ENCODE measurements around the gene HS3ST5. TPM values are rescaled to one million over a fixed set of nuclear protein-coding genes. Genes with fewer than 3 reads are reported as not detected.
"Not testable (repeated sequence)": the region's sequence is repeated elsewhere in the genome, so short reads cannot be mapped to it uniquely, and the experiment has no call there.

The HS3ST5 gene
- total RNA-seq, 1 donor from 2014 or later: not detected

- no peak for DNase-seq (ENCODE audit: low spot score)
Observed at GRCh38 chr6:114100215-114100994, 242.4 kb downstream of the HS3ST5 start.

- no peak for DNase-seq (ENCODE audit: low spot score)
Observed at GRCh38 chr6:114096561-114097172, 246.2 kb downstream of the HS3ST5 start.

GRCh38 chr6:114092943-114093342, 249.9 kb downstream of the HS3ST5 start:
- no peak for DNase-seq (ENCODE audit: low spot score)

GRCh38 chr6:114090626-114091025, 252.2 kb downstream of the HS3ST5 start:
- DNase-seq (ENCODE audit: low spot score): no peak

GRCh38 chr6:114087496-114087895, 255.3 kb downstream of the HS3ST5 start:
- DNase-seq (ENCODE audit: low spot score): no peak

- DNase-seq (ENCODE audit: low spot score): no peak
Observed at GRCh38 chr6:114085211-114085610, 257.6 kb downstream of the HS3ST5 start.

GRCh38 chr6:114084327-114084890, 258.4 kb downstream of the HS3ST5 start:
- DNase-seq (ENCODE audit: low spot score): no peak

- no peak for DNase-seq (ENCODE audit: low spot score)
Observed at GRCh38 chr6:114083251-114083650, 259.6 kb downstream of the HS3ST5 start.

- no peak for DNase-seq (ENCODE audit: low spot score)
Observed at GRCh38 chr6:114081730-114082129, 261.1 kb downstream of the HS3ST5 start.

- no peak for DNase-seq (ENCODE audit: low spot score)
Observed at GRCh38 chr6:114080891-114081510, 261.8 kb downstream of the HS3ST5 start.

- DNase-seq (ENCODE audit: low spot score): not testable (repeated sequence)
Observed at GRCh38 chr6:114080410-114080809, 262.4 kb downstream of the HS3ST5 start.

- no peak for DNase-seq (ENCODE audit: low spot score)
Observed at GRCh38 chr6:114075777-114076176, 267.0 kb downstream of the HS3ST5 start.

GRCh38 chr6:114075300-114075699, 267.5 kb downstream of the HS3ST5 start:
- no peak for DNase-seq (ENCODE audit: low spot score)

GRCh38 chr6:114068771-114069170, 274.1 kb downstream of the HS3ST5 start:
- DNase-seq (ENCODE audit: low spot score): no peak

GRCh38 chr6:114068116-114068515, 274.7 kb downstream of the HS3ST5 start:
- DNase-seq (ENCODE audit: low spot score): no peak

- DNase-seq (ENCODE audit: low spot score): no peak
Observed at GRCh38 chr6:114064862-114065261, 278.0 kb downstream of the HS3ST5 start.

- DNase-seq (ENCODE audit: low spot score): no peak
Observed at GRCh38 chr6:114063956-114064355, 278.9 kb downstream of the HS3ST5 start.

- no peak for DNase-seq (ENCODE audit: low spot score)
Observed at GRCh38 chr6:114062199-114062598, 280.6 kb downstream of the HS3ST5 start.

GRCh38 chr6:114061741-114062140, 281.1 kb downstream of the HS3ST5 start:
- DNase-seq (ENCODE audit: low spot score): no peak

GRCh38 chr6:114061116-114061515, 281.7 kb downstream of the HS3ST5 start:
- no peak for DNase-seq (ENCODE audit: low spot score)

GRCh38 chr6:114058435-114058834, 284.4 kb downstream of the HS3ST5 start:
- no peak for DNase-seq (ENCODE audit: low spot score)

- DNase-seq (ENCODE audit: low spot score): no peak
Observed at GRCh38 chr6:114055763-114056162, 287.1 kb downstream of the HS3ST5 start.

Data from mesenteric fat pad (tissue), 1 donor.